Dermis blood vessel endothelial cell (primary cell): Measurements from ENCODE around the gene GADD45GIP1. TPM values are rescaled to one million over a fixed set of nuclear protein-coding genes. Genes with fewer than 3 reads are reported as not detected.
A peak's percentile ranks its signal among the peaks of the same experiment; 100 is the strongest.
"Not testable (repeated sequence)": the region's sequence is repeated elsewhere in the genome, so short reads cannot be mapped to it uniquely, and the experiment has no call there.

ENCODE experiments used
- DNase-seq: peaks from one replicate; pipeline ENCODE4 v3.0.0; 2010
- total RNA-seq: library from RNA; depleted of rRNA; stranded (reverse); fragments of >200 nt; gene quantifications from 2 replicates; pipeline ENCODE4 v1.2.3, GENCODE V29; 2014

Gene GADD45GIP1
- total RNA-seq, 1 donor from 2014 or later = 20.6 TPM

DNA sequence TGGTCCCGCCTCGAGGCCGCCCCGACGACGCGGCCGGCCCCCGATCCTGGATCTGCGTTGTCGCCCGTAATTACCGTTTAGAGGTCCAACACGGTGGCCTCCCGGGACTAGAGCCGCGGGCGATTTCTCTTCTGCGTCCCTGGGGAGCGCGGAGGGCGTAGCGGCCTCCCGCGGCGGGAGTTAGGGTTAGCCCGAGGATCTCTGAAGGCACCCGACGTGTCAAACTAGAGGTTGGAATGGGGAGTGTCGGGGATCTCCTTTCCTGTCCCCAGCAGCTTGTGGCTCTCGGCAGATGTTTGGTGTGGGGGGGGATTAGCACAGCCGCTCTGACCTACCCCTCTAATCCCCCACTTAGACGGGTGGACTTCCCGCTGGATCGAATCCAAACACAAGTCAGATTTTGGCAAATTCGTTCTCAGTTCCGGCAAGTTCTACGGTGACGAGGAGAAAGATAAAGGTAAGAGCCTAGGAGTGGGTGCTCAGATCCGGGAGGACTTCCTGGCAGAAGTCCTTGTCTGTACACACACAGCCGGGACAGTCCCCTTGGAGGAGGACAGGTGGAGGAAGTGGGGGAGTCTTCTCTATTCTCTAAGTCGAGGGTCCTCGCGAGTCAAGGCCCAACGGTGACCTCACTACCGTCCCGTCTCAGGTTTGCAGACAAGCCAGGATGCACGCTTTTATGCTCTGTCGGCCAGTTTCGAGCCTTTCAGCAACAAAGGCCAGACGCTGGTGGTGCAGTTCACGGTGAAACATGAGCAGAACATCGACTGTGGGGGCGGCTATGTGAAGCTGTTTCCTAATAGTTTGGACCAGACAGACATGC lies 18.0 kb downstream of the GADD45GIP1 start:
- DNase-seq = peak; percentile 55

DNA sequence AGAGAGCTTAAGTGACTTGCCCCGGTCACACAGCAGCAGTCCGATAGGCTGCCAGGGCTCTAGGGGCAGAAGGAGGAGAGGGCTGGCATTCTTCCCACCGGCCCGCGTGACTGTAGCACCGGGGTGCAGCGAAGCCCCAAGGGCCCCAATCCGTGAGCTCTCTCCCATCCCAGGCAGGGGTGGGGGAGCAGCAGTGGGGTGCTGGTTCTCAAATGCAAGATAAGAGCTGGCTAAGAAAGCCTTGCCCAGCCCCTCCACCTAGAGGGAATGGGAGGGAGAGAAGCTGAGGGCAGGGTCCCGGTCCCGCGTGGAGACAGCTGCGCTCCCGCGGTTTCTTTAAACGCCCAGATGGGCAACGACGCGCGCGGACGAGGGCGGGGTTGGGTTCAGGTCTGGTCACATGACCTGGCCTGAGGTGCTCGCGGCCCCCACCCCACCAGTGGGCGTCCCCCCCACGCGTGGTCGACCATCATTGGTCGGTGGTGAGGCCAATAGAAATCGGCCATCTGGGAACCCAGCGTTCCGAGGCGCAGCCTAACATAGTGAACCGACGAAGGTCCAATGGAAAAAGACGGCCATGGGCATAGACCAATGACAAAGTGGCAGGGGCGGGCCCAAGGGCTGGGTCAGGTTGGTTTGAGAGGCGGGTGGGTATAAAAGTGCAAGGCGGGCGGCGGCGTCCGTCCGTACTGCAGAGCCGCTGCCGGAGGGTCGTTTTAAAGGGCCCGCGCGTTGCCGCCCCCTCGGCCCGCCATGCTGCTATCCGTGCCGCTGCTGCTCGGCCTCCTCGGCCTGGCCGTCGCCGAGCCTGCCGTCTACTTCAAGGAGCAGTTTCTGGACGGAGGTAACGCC lies 18.9 kb downstream of the GADD45GIP1 start, which contains the start of gene CALR:
TSS of gene CALR (plus strand) at position 683 of the 852 bp plus-strand sequence. CDS start at position 754, 71 bp downstream.
- peak; percentile 100 for DNase-seq

DNA sequence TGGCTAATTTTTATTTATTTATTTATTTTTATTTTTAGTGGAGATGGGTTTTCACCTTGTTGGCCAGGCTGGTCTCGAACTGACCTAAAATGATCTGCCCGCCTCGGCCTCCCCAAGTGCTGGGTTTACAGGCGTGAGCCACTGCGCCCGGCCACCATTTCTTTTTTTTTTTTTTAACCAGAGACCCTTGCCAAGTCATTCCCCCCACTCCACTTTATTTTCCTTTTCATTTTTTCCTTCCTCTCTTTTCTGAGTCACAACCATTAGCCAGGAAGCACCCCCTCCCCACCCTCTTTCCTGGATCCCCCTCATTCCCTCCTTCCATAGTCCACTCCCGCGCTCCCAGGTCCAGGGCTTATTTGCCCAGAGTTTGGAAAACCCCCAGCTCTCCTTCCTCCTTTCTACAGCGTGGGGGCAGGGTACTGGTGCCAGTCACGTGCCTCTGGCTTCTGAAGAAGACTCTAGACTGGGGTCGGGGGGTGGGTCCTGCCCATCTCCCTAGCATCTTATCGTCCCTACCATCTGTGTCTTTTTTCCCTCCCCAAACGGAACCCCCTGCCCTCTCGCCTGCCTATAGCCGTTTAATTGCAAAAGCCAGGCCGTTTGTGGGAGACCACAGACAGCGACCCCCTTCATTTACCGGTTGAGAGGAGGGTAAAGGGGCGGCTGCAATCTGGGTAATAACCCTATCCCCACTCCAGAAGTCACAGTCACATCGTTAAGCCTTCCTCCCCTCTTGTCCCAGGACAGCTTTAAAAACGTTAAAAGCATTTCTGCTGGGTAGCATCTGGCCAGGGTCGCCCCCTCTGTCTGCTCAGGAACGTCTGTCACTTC lies 19.7 kb downstream of the GADD45GIP1 start:
- peak; percentile 55 for DNase-seq

DNA sequence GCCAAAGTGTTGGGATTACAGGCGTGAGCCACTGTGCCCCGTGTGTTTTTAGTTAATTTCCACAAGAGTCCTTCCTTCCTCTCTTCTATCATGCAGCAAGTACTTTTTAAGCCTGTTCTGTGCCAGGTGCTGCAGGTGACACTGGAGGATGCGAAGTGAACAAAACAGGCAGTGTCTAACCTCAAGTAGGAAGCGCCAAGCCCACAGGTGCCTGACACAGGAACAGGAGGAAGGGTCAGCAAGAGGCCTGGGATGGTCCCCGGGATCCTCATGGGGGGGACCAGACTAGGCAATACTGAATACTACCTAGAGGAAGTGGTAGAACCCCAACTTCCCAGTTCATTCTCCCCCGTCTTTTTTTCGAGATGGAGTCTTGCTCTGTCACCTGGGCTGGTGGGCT lies 20.4 kb downstream of the GADD45GIP1 start:
- DNase-seq = no peak

DNA sequence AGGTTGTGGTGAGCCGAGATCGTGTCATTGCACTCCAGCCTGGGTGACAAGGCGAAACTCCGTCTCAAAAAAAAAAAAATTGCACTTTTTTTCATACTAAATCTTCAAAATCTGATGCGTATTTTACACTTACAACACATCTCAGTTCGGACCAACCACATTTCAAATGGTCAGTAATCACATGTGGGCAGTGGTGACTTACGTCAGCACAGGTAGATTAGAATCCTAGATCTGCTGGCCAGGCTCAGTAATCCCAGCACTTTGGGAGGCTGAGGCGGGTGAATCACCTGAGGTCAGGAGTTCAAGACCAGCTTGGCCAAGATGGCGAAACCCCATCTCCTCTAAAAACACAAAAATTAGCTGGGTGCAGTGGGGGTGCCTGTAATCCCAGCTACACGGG lies 22.0 kb downstream of the GADD45GIP1 start:
- DNase-seq = no peak

DNA sequence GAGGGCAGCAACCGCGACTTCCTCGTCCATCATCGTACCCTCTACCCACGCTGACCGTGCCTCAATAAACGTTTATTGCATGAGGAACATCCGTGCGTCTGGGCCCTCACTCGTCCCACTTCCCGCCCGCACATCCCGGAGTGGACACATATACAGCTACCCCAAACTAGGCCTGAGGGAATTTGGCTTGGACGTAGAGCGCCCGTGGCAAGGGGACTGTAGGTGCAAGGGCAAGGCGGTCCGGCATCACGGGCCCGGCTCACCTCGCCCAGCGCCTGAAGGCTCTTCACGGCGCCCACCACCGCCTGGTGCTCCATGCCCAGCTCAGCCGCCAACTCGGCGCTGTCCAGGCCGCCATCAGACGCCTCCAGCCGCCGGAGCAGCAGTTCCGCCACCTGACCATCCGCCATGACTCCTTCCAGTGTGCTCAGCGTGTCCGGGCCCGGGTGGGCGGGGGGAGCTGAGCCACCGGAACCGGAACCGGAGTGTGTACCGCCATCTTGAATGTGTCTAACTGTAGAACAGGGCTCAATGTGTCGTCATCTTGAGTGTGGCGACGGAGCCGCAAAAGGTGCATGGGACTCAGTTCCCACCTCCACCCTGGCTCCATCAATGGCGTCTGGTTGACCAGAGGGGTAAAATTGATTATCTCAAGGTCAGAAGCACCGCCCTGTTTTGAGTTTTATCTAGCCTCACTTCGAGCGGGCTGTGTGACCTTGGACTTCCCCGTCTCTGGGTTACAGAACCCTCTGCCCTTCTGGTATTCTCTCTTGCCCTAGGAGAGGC lies 23.5 kb downstream of the GADD45GIP1 start, which contains the start of gene FARSA:
TSS of gene FARSA (minus strand) at position 425 of the 786 bp plus-strand sequence. CDS start at position 410, 15 bp downstream.
- DNase-seq = peak; percentile 96

DNA sequence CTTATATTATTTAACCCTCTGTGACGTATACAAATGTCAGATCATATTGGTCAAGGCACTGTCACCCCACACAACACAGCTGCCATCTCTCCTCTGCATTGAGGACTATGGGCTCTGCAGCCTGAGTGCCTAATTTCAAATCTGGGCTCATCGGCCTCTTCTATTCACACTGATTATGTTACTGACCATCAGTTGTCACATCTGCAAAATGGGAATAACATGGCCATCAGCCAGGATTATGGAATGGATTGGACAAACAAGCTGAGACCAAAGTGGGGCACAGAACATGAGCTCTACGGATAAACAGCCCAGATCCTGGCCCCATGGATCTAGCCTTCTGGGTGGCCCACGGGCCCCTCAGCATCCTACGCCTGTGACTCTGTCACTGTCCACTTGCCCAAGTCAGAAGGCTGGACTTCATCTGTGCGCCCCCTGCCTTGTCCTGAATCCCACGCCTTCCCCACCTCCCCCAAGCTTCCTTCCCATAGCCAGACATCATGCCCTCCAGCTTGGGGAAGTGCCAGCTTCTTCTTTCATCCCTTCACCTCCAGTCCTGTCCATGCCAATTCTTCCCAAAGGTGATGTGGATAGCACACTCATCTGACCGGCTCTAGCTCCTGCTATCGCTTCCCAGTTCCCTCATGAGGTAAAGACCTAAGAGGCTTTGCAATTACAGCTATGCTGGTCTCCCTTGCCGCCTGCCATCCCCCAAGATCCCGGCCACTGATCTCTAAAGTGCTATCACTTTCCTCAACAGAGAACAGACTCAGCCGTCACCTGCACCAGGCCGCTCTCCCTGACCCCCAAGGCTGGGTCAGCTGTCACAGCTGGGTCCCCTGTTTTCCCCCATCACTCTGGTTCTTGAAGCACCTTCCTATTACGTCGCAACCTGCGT lies 24.4 kb downstream of the GADD45GIP1 start:
- DNase-seq = no peak

DNA sequence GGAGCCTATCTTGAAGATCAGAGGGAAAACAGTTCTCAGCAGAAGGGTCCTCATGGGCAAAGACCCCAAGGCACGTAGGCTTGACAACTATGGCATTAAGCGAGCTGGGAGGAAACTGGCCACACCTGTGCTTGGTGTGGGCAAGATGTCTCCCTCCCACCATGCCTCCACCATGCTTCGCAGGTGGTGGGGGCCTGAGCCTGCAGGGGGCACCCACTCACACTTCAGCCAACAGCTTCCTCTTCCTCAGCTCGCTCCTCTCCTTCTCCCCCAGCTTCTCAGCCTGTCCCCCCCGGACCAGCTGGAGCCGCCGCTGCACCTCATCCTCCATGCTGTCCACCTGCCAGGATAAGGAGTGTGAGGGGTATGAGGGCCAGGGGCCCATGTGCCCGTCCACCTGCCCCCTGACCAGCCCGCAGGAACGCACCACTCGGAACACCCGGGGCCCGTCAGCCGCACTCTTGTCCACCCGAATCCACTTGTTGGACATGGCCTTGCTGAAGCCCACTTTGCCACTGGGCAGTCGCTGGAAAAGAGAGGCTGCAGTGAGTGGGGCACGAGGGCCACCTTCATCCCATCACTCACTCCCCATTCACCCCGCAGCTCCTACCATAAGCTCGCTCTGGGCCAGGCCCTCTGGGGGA lies 26.9 kb downstream of the GADD45GIP1 start:
- no peak for DNase-seq

DNA sequence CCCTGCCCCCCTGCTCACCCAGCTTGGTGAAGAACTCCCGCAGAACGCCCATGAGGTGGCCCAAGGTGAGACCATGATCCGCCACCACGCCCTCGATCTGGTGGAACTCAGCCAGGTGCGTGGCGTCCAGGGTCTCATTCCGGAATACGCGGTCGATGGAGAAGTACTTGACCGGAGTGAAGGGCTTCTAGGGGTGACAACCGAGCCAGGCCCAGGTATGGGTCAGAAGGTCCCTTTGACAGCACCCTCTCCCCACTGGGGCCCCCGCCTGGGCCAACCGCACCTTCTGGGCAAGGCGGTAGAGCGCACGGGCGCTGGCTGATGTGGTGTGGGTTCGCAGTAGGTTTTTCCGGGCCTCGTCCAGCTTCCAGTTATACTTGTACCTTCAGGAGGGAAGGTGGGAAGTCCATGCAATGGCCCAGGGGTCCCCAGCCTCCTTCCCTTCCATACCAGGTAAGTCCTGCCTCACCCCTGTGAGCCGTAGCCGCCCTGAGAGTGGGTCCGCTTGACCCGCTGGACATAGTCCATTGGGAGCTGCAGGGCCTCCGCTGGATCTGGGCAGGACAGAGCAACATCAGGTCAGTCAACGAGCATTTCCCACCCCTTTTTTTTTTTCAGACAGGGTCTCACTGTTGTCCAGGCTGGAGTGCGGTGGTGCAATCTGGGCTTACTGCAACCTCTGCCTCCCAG lies 32.3 kb downstream of the GADD45GIP1 start:
- DNase-seq = no peak

DNA sequence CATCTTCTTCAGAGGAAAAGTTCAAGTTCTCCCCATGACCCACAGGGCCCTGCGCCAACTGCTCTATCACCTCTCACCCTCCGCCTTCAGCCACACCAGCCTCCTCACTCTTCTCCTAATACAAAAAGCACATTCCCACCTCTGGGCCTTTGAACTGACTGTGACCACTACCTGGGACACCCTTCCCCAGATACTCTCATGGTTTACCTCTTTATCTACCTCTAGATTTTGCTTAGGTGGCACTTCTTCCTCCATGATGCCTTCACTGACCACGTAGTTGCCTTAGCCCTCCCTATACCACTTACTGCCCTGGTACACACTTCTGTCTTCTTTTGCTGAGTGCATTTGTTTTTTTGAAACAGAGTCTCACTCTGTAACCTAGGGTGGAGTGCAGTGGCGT lies 34.1 kb downstream of the GADD45GIP1 start:
- no peak for DNase-seq

DNA sequence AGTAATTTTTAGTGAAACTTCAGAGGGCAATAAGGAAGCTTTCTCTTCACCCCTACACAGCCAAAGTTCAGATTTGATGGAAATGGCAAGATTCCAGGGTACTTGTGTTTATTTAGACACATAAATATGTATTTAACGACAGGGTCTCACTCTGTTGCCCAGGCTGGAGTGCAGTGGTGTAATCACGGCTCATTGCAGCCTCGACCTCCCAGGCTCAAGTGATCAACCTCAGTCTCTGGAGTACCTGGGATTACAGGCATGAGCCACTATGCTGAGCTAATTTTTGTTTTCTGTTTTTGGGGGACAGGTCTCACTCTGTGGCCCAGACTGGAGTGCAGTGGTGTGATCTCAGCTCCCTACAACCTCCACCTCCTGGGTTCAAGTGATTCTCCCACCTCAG lies 36.0 kb downstream of the GADD45GIP1 start:
- DNase-seq = no peak

DNA sequence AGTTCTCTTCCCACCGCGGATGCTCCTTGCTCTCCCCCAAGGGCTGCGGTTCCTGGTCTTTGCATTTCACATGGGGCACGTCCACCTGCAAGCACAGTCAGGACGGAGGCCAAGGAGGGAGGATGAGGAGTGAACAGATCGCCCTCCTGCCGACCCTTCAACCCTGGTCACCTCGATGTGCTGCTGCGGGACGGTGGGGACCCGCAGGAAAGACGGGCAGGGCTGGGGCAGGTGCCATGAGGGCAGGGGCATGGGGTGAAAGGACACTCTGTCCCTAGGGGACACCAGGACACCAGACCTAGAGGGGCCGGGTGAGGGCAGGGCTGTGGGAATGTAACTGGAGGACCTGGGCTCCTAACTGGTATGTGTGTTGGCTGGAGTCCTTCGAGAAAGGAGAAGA lies 38.8 kb downstream of the GADD45GIP1 start:
- DNase-seq = no peak

DNA sequence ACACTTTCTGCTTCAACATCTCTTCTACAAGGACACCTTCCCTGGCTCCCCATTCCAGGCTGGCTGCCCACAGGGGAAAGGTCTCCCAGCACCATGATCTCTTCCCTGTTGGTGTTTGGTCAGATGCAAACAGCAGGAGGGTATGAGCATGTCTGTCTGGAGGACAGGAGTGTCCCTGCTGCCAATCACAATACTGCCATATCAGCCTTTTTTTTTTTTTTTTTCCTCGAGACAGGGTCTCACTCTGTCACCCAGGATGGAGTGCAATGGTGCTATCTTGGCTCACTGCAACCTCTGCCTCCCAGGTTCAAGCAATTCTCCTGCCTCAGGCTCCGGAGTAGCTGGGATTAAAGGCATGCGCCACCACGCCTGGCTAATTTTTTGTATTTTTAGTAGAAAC lies 41.2 kb downstream of the GADD45GIP1 start:
- not testable (repeated sequence) for DNase-seq

DNA sequence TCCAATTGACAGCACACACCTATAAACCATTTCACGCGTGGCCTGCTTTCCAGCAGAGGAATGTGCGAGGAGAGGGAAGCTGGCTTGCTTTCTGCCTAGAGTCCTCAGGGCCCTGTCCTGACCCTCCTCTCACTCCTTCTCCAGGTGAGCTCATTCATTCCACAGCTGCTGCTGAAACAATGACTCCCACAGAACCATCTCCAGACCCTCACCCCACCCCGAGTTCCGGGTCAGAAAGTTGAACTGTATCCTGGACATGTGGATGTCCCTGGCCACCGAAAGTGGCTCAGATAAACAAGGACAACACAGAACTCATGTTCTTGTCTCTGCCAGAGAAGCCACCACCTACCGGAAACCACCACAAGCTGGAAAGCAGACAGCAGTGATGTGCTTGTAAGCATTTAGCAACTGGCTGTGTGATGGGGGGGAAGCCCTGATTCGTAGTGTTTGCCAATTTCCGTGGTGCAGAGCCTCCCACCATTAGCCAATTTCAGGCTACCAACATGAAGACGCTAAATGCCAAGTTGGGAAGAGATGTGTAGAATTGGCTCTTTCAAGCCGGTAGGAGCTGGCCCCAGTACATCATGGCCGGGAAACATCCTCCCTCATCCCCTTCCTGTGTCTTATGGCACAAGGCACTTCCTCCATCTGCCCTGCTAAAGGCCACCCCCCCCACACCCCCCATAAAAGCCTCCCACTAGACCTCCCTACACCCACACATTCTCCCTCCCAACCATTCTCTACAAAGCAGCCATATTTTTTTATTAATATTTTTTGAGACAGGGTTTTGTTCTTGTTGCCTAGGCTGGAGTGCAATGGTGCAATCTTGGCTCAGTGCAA lies 43.0 kb downstream of the GADD45GIP1 start:
- no peak for DNase-seq

DNA sequence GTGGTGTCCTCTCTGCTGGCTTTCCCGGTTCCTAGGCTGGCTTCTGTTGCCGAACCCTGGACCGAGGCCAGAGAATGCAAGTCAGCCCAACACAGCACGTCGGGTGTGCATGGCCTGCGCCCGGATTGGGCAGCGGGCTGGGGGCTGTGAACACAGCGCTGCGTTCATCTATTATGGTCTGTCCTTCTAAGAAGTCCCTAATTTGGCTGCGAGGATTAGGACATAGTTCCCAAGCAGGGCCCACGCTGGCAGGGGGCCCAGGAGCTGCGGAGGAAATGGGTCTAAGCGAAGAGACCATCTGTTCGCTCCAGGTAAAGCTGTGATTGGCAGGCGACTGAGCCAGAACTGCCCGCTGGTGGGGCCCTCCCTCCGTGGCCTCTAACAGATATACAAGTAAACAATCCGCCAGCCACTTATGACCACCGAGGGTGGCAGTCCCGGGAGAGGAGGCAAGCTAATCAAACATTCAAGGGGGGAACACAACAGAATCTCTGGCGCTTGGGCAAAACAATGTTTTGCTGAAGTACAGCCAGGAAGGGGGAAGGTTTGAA lies 43.9 kb downstream of the GADD45GIP1 start:
- DNase-seq = peak; percentile 55

DNA sequence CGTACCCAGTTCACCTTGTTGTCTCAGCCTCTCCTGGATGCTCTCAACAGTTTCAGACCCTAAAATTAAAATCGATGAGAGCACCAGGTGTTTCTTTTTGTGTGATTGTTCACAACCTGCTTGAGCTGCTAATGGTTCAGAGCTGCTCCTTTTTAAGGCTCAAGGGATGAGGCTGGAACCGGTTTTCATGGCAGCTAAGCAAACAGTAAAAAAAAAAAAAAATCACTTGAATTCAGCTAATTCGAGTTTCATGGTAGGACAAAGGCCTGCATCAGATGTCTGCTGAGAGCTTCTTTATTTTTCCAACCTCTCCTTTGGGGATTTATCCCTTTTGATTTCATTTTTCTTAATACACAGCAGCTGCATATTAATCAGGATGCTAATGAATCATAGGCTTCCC lies 44.5 kb downstream of the GADD45GIP1 start:
- no peak for DNase-seq

DNA sequence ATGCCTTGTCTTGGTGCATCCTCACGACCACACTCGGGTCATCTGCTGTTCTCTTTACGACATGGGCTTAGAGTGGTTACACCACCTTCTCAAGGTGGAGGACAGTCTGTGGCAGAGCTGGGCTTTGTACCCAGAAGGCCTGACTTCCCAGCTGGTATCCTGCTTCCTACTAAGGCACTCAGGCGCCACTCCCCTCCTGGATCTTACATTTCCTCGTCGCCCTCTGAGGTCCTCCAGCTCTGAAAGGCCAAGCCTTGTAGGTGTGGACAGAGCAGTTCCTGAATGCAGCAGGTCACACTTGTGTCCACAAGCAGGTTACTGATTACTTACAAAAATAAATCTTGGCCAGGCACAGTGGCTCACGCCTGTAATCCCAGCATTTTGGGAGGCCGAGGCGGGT lies 49.9 kb downstream of the GADD45GIP1 start:
- no peak for DNase-seq
